Measurements from ENCODE around the gene CASR.

The CASR gene

GRCh38 chr3:122269045-122269444 lies 85.6 kb downstream of the CASR start:
- H3K4me2 ChIP-seq (ENCODE audit: low read length): no peak overlapping the region
- no peak overlapping the region for H2AFZ ChIP-seq (ENCODE audit: insufficient read depth, low read length, poor library complexity)
- H4K91ac ChIP-seq (ENCODE audit: low read depth, low read length): no peak overlapping the region
- no peak overlapping the region for H4K12ac ChIP-seq (ENCODE audit: low read depth, low read length)
- H3K27me3 ChIP-seq (ENCODE audit: insufficient read depth, low read length): no peaks in the 10 kb centered on the region
- no peak overlapping the region for H2BK5ac ChIP-seq (ENCODE audit: low read depth, low read length, poor library complexity)
- no peak overlapping the region for H3K27ac ChIP-seq (ENCODE audit: low read depth, low read length)
- no peak overlapping the region for H3K14ac ChIP-seq (ENCODE audit: low read length)
- H3K23ac ChIP-seq (ENCODE audit: low read length): no peak overlapping the region
- no peak overlapping the region for H4K8ac ChIP-seq (ENCODE audit: low read depth, low read length)
- WGBS (ENCODE audit: extremely low coverage, insufficient coverage, insufficient read length): no CpG with 5 or more reads among the region's 2 CpGs
- DNase-seq: no peak
- H3K18ac ChIP-seq (ENCODE audit: low read length): no peak overlapping the region
- H3K36me3 ChIP-seq (ENCODE audit: control insufficient read depth in 1 of 2, insufficient read depth in 2 of 2, low read length in 2 of 2): no peaks in the 10 kb centered on the region
- H3K9me3 ChIP-seq (ENCODE audit: insufficient read depth, low read depth, low read length): no peaks in the 10 kb centered on the region
- H3K79me2 ChIP-seq (ENCODE audit: control insufficient read depth, insufficient read depth, low read length, poor library complexity): no peaks in the 10 kb centered on the region
- no peak overlapping the region for H2BK120ac ChIP-seq (ENCODE audit: insufficient read depth, low read length, poor library complexity)
- no peak overlapping the region for H3K4ac ChIP-seq (ENCODE audit: low read depth, low read length)
- H3K79me1 ChIP-seq (ENCODE audit: low read length): no peaks in the 10 kb centered on the region
- no peak overlapping the region for H3K4me3 ChIP-seq (ENCODE audit: low read depth, low read length)
- no peak overlapping the region for H2BK12ac ChIP-seq (ENCODE audit: low read length)
- no peak overlapping the region for H2AK5ac ChIP-seq (ENCODE audit: low read length)
- no peaks in the 10 kb centered on the region for H3K4me1 ChIP-seq (ENCODE audit: control insufficient read depth in 1 of 2, insufficient read depth in 2 of 2, low read length in 2 of 2)
- H3K9ac ChIP-seq (ENCODE audit: low read length): no peak overlapping the region

GRCh38 chr3:122271246-122271898 lies 87.9 kb downstream of the CASR start:
- Histone ChIP-seq H3K9me3 (ENCODE audit: insufficient read depth, low read depth, low read length) (peaks cover 2% of the 10 kb centered on the region), H3K79me2 (ENCODE audit: control insufficient read depth, insufficient read depth, low read length, poor library complexity) (no peaks in the 10 kb centered on the region), H2AK5ac (ENCODE audit: low read length) (no peak overlapping the region), H2AFZ (ENCODE audit: insufficient read depth, low read length, poor library complexity) (no peak overlapping the region), H3K14ac (ENCODE audit: low read length) (no peak overlapping the region), H4K8ac (ENCODE audit: low read depth, low read length) (no peak overlapping the region), H3K27ac (ENCODE audit: low read depth, low read length) (no peak overlapping the region), H3K4me1 (ENCODE audit: control insufficient read depth in 1 of 2, insufficient read depth in 2 of 2, low read length in 2 of 2) (no peaks in the 10 kb centered on the region), H2BK120ac (ENCODE audit: insufficient read depth, low read length, poor library complexity) (no peak overlapping the region), H2BK5ac (ENCODE audit: low read depth, low read length, poor library complexity) (no peak overlapping the region), H3K4me3 (ENCODE audit: low read depth, low read length) (no peak overlapping the region), H3K79me1 (ENCODE audit: low read length) (no peaks in the 10 kb centered on the region), H3K9ac (ENCODE audit: low read length) (no peak overlapping the region), H3K36me3 (ENCODE audit: control insufficient read depth in 1 of 2, insufficient read depth in 2 of 2, low read length in 2 of 2) (no peaks in the 10 kb centered on the region), H4K91ac (ENCODE audit: low read depth, low read length) (no peak overlapping the region), H3K4me2 (ENCODE audit: low read length) (no peak overlapping the region), H3K27me3 (ENCODE audit: insufficient read depth, low read length) (no peaks in the 10 kb centered on the region), H3K4ac (ENCODE audit: low read depth, low read length) (no peak overlapping the region), H3K18ac (ENCODE audit: low read length) (no peak overlapping the region), H3K23ac (ENCODE audit: low read length) (no peak overlapping the region), H2BK12ac (ENCODE audit: low read length) (no peak overlapping the region), H4K12ac (ENCODE audit: low read depth, low read length) (no peak overlapping the region)
- DNase-seq: no peak
- no CpG with 5 or more reads among the region's 3 CpGs for WGBS (ENCODE audit: extremely low coverage, insufficient coverage, insufficient read length)

- DNase-seq: no peak
- Histone ChIP-seq H3K79me2 (ENCODE audit: control insufficient read depth, insufficient read depth, low read length, poor library complexity) (no peaks in the 10 kb centered on the region), H3K14ac (ENCODE audit: low read length) (no peak overlapping the region), H4K91ac (ENCODE audit: low read depth, low read length) (no peak overlapping the region), H3K36me3 (ENCODE audit: control insufficient read depth in 1 of 2, insufficient read depth in 2 of 2, low read length in 2 of 2) (no peaks in the 10 kb centered on the region), H2AFZ (ENCODE audit: insufficient read depth, low read length, poor library complexity) (no peak overlapping the region), H3K27me3 (ENCODE audit: insufficient read depth, low read length) (no peaks in the 10 kb centered on the region), H4K8ac (ENCODE audit: low read depth, low read length) (no peak overlapping the region), H3K18ac (ENCODE audit: low read length) (no peak overlapping the region), H3K4me3 (ENCODE audit: low read depth, low read length) (no peak overlapping the region), H3K9ac (ENCODE audit: low read length) (no peak overlapping the region), H4K12ac (ENCODE audit: low read depth, low read length) (no peak overlapping the region), H2AK5ac (ENCODE audit: low read length) (no peak overlapping the region), H3K4ac (ENCODE audit: low read depth, low read length) (no peak overlapping the region), H3K27ac (ENCODE audit: low read depth, low read length) (no peak overlapping the region), H3K4me2 (ENCODE audit: low read length) (no peak overlapping the region), H2BK5ac (ENCODE audit: low read depth, low read length, poor library complexity) (no peak overlapping the region), H3K23ac (ENCODE audit: low read length) (no peak overlapping the region), H3K4me1 (ENCODE audit: control insufficient read depth in 1 of 2, insufficient read depth in 2 of 2, low read length in 2 of 2) (no peaks in the 10 kb centered on the region), H3K9me3 (ENCODE audit: insufficient read depth, low read depth, low read length) (peaks cover 2% of the 10 kb centered on the region), H3K79me1 (ENCODE audit: low read length) (no peaks in the 10 kb centered on the region), H2BK12ac (ENCODE audit: low read length) (no peak overlapping the region), H2BK120ac (ENCODE audit: insufficient read depth, low read length, poor library complexity) (no peak overlapping the region)
Observed at GRCh38 chr3:122272879-122273278, 89.4 kb downstream of the CASR start.

GRCh38 chr3:122273498-122273897 lies 90.0 kb downstream of the CASR start:
- Histone ChIP-seq H2BK5ac (ENCODE audit: low read depth, low read length, poor library complexity) (no peak overlapping the region), H3K27me3 (ENCODE audit: insufficient read depth, low read length) (no peaks in the 10 kb centered on the region), H2AFZ (ENCODE audit: insufficient read depth, low read length, poor library complexity) (no peak overlapping the region), H3K4me1 (ENCODE audit: control insufficient read depth in 1 of 2, insufficient read depth in 2 of 2, low read length in 2 of 2) (no peaks in the 10 kb centered on the region), H3K9me3 (ENCODE audit: insufficient read depth, low read depth, low read length) (peaks cover 2% of the 10 kb centered on the region), H4K91ac (ENCODE audit: low read depth, low read length) (no peak overlapping the region), H3K4me2 (ENCODE audit: low read length) (no peak overlapping the region), H3K4me3 (ENCODE audit: low read depth, low read length) (no peak overlapping the region), H3K9ac (ENCODE audit: low read length) (no peak overlapping the region), H4K8ac (ENCODE audit: low read depth, low read length) (no peak overlapping the region), H3K79me1 (ENCODE audit: low read length) (no peaks in the 10 kb centered on the region), H3K79me2 (ENCODE audit: control insufficient read depth, insufficient read depth, low read length, poor library complexity) (no peaks in the 10 kb centered on the region), H2BK12ac (ENCODE audit: low read length) (no peak overlapping the region), H2AK5ac (ENCODE audit: low read length) (no peak overlapping the region), H2BK120ac (ENCODE audit: insufficient read depth, low read length, poor library complexity) (no peak overlapping the region), H3K27ac (ENCODE audit: low read depth, low read length) (no peak overlapping the region), H4K12ac (ENCODE audit: low read depth, low read length) (no peak overlapping the region), H3K4ac (ENCODE audit: low read depth, low read length) (no peak overlapping the region), H3K23ac (ENCODE audit: low read length) (no peak overlapping the region), H3K36me3 (ENCODE audit: control insufficient read depth in 1 of 2, insufficient read depth in 2 of 2, low read length in 2 of 2) (no peaks in the 10 kb centered on the region), H3K18ac (ENCODE audit: low read length) (no peak overlapping the region), H3K14ac (ENCODE audit: low read length) (no peak overlapping the region)
- DNase-seq: no peak
- no CpG with 5 or more reads among the region's 2 CpGs for WGBS (ENCODE audit: extremely low coverage, insufficient coverage, insufficient read length)

All from trophoblast cell (in vitro differentiated cells and primary cell).